SKM-1 treated with dmso at 0.1 percent for 144 hours (cell line): ENCODE measurements around the gene ATG13.

Experiments
- DNase-seq: peaks from one replicate; lab custom pipeline; 2025; ENCODE audit not compliant: unreplicated experiment; lab: John Stamatoyannopoulos, UW

Gene ATG13

DNA sequence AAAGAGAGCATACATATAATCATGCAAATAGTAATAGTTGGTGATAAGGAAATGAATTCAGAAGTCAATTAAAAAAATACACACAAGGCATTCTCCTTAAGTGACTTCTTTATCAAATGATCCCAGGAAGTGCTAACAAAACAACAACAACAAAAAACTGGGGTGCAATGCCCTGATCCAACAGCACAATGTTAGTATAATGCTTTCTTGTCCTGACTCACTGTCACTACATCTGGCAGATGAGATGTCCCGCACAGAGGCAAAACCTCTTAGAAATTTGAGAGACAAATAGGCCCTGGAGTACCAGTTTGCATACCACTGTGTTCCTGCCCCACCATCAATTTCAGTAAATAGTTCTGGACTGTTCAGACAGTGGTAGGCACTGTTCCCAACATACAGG lies 12.6 kb upstream of the ATG13 start:
- no peak for DNase-seq

DNA sequence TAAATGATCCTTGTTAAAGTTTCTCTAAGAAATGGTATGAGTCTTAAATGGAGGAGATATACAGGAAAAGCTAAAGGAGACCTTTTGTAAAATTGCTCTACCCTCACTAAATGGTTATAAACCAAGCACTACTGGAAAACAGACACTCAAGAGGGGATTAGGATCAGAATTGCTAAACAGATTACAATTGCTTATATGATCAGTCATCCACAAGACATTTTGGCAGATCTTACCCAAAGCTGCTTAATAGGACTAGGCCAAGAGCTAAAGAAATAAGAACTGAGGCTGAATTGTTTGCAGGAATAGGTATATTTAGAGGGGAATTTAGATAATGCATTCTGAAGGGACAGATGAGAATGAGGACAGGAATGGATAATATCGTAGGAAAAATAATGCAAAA lies 9.8 kb upstream of the ATG13 start:
- no peak for DNase-seq

DNA sequence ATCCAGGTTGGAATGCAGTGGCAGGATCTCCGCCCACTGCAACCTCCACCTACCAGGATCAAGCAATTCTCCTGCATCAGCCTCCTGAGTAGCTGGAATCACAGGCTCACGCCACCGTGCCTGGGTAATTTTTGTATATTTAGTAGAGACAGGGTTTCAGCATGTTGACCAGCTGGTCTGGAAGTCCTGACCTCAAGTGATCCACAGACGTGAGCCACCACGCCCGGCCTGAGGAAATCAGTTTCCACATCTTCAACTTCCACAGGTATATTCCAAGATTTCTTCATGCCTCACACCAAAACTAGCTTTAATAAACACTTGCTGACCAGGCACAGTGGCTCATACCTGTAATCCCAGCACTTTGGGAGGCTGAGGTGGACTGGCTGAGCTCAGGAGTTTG lies 8.0 kb upstream of the ATG13 start:
- DNase-seq = no peak

DNA sequence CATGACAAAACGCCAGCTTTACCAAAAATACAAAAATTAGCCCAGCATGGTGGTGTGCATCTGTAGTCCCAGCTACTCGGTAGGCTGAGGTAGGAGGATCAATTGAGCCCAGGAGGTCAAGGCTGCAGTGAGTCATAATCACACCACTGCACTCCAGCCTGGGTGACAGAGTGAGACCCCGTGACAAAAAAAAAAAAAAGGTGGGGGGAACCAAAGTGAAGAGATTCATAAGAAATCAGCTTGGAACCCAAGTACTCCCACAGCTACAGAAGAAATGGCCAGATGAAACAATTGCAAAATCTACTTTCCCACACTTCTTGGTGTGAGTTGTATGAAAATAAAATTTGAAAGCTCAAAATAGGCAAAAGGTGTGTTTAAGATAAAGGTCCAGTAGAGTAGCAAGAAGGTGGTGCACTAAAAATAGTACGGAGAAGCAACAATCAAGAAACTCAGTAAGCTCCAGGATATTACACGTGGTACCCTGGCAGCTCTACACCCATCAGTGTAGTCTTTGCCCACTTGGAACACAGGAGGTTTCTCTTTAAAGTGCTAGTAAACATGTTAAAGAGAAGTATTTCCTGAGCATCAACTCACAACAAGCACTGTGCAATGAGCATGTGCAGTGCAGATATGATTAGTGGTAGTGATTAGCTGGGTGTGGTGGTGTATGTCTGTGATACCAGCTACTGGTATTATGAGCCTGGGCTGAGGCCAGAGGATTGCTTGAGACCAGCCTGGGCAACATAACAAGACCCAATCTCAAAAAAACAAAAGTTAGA lies 5.6 kb upstream of the ATG13 start:
- no peak for DNase-seq

DNA sequence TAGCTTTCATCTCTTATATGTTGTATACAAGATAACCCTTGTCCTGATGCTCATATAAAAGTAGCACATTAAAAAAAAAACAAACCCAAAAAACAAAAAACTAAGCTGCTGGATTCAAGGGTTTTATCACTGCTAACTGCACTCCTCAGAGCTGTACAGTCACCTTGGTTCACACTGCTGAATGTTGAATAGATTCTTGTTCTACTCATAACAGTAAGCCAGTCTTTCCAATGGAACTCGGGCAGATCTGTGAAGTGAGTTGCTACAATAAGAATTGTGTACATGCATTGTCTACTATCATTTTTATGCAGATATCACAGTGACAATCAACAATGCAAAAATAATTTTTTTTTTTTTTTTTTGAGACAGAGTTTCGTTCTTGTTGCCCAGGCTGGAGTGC lies 5.0 kb upstream of the ATG13 start:
- DNase-seq = no peak

DNA sequence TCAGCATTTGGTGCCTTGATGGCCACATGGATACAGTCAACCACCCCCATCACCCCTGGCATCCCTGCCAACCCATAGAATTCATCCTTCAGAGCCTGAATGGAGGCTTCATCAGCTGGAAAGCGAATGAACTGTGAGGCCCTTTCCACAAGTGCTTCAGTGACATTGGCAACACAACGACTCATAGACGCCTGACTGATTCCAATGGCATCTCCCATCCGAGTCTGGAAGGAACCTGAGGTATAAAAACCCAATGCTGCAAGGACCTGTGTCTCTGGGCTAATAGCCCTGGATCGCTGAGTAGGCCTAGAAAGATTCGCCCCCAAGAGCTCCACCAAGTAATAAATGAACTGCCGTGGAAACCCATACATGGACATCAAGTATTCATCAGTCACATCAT lies 1.6 kb upstream of the ATG13 start:
- no peak for DNase-seq

DNA sequence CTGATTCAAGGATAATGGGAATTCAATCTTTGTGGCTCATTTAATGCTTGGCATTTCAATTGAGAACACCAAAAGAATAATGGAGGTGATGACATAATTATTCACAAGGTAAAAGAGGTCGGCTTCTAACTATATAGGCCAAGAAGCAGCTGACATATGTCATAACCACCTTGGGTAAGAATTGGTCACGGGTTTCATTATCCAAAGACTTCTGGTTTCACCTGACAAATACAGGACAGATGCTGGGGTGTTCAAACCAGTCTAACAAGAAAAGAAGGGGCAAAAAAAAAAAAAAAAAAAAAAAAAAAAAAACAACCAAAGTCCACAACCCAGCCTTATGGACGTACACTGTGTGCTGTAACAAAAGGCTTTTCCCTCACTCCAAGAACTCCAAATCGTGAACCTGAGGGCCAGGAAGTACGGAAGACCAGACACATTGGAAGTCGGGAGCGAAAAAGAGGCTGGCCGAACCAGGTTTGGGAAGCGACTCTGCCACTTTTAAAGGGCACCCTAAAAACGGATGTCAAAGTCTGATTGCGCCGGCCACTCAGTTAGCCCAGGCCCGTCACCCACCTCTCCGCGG lies 711 bp upstream of the ATG13 start:
- DNase-seq = no peak

DNA sequence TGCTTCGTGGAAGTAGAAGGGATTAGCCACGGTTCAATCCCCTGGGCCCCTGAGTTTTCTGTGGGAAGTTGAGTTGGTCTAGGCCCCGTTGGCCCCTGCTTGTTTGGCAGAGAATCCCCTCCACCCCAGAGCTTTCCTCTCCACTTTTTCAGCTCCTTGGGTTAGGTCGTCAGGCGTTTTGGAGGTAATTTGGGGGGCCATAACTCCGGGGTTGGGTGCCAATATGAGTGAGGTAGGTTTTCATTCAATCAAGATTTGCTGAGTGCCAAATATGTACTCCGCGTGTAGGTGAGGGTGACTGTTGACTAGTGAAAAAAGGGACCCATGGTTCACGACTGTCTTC lies 590 bp downstream of the ATG13 start:
- no peak for DNase-seq

DNA sequence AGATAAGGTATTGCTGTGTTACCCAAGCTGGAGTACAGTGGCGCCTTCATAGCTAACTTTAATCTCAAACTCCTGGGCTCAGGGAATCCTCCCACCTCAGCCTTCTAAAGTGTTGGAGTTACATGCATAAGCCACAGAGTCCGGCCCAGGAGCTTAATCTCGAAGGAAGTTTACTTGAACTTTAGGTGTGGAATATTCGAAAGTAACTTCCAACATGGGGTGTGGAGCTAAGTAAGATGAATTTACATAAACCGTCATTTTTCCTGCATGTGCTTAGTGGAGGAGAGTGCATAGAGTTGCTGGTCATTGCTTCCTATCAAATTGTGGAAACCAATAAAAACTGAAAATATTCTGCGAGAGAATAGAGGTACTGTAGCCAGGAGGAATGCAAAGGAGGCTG lies 1.5 kb downstream of the ATG13 start:
- no peak for DNase-seq

DNA sequence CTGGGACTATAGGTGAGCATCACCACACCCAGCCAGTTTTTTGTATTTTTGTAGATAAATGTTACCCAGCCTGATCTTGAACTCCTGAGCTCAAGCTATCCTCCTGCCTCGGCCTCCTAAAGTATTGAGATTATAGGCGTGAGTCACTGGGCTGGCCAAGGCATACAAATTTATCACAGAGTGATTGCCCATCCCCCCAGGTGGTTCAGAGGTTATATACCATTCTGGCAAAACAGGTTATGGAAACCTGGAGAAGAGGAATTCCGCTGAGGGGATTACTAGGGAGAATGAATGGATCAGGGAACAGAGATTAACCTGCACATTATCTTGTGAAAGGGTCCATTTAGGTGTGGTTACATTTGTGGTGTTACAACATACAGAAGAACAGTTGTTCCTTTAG lies 8.1 kb downstream of the ATG13 start:
- DNase-seq = no peak

DNA sequence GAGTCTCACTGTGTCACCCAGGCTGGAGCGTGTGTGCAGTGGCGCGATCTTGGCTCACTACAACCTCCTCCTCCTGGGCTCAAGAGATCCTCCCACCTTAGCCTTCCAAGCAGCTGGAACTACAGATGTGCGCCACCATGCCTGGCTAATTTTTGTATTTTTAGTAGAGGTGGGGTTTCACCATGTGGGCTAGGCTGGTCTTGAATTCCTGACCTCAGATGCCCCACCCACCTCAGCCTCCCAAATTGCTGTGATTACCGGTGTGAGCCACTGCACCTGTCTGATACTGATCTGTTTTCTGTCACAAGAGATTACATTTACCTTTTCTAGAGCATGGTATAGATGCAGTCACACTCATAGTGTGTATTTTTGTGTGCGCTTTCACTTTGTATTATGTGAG lies 11.6 kb downstream of the ATG13 start:
- no peak for DNase-seq

DNA sequence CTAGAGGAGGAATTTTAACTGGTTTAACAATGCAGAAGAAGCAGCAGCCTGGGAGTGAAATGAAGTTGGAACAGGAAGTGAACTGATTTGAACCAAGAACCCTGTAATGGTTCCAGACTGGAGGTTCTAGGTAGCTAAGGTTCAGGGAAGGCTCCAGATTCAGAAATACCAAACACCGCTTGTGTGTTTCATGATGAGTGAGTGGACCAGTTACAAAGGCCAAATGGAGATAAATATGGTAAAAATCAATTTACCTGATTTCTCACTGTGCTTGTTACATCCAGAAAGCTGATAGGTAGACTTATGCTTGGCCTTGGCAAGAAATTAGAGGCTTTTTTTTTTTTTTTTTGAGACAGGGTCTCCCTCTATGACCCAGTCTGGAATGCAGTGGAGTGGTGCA lies 12.9 kb downstream of the ATG13 start:
- DNase-seq = no peak

DNA sequence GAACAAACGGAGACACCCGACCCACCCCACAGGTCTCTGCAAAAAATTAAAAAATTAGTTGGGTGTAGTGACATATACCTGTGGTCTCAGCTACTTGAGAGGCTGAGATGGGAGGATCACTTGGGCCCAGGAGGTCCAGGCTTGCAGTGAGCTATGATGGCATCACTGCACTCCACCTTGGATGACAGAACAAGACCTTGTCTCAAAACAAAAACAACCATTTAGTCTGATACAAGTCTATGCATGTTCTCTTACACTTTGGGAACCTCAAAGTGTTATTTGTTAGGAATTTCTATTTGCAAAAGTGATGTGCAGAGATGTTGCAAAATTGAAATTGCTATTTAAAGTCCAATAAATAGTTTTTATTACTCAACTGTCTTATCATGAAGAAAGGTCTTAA lies 14.3 kb downstream of the ATG13 start:
- DNase-seq = no peak

DNA sequence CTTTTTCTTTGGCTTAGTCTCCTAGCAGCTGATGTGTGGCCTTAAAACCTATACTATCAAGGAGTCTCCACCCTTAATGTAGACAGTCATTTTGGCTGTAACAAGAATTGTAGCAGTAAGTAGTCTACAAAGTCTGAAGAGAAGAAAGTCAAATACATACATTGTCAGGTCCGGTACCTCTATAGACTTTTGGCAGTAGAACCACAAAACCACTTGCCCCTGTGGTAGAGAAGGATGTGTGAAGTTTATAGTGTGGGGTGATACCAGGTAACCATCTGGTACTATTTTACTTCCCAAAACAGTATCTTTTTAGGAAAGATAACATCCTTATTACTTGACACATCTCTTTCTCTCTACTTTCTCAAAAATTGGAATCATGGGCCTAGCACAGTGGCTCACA lies 15.1 kb downstream of the ATG13 start:
- DNase-seq = no peak

DNA sequence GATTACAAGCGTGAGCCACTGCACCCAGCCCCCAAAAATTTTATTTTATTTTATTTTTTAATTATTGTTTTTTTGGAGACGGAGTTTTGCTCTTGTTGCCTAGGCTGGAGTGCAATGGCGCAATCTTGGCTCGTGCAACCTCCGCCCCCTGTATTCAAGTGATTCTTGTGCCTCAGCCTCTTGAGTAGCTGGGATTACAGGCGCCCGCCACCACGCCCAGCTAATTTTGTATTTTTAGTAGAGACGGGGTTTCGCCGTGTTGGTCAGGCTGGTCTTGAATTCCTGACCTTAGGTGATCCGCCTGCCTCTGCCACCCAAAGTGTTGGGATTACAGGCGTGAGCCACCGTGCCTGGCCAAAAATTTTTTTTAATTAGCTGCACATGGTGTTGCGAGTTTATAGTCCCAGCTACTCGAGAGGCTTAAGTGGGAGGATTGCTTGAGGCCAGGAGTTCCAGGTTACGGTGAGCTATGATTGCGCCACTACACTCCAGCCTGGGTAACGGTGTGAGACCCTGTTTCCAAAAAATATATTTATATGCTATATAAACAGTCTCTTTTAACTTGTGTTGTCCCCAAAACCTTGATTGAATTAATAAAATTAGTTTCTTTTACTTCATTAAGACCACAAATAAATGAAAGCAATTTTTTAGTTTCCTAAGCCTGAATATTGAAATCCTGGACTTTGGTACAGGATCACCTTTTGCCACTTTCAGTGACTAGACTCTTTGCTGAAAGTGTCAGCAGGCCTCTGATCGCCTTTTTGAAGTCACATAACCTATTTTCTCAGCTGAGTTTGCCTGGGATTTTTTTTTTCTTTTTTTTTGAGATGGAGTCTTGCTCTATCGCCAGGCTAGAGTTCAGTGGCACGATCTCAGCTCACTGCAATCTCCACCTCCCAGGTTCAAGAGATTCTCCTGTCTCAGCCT lies 16.2 kb downstream of the ATG13 start:
- no peak for DNase-seq

DNA sequence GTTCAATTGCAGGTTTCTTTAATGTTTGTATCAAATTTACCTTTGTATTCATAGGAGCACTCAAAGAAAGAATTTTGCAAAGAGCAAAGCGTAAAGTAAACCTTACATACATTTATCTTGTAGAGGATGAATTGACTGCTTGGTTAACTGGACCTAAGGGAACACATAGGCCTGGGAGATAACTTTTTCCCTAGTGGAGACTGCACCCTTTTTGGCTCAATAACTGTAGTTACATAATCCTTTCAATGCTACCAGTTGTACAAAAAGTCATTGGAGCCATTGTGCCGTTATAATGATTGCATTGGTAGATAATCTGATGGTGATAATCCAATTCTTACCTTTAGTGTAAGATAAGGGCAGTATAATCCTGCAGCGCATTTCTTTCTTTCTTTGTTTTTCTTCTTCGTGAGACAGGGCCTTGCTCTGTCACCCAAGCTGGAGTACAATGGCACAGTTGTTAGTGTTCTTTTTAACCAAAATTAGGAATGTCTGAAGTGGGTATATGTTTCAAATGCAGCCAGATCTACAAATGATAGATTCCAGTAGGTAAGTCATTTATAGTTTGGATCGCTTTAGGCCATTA lies 18.3 kb downstream of the ATG13 start:
- DNase-seq = no peak

DNA sequence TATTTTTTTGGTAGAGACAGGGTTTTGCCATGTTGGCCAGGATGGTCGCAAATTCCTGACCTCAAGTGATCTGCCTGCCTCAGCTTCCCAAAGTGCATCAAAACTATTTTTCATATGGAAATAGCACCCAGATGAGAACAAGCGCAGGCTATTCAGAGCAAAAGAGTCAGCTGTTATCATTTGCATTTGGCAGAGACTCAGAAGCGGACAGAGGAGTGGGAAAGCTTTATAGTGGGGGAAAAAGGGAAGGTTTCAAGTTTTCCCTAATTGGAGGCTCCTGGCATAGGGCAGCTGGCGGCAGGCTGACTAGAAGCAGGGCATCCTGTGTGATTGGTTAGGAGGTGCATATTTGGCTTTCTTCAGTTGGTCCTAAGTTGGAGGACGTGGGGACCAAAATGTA lies 20.2 kb downstream of the ATG13 start:
- DNase-seq = no peak

DNA sequence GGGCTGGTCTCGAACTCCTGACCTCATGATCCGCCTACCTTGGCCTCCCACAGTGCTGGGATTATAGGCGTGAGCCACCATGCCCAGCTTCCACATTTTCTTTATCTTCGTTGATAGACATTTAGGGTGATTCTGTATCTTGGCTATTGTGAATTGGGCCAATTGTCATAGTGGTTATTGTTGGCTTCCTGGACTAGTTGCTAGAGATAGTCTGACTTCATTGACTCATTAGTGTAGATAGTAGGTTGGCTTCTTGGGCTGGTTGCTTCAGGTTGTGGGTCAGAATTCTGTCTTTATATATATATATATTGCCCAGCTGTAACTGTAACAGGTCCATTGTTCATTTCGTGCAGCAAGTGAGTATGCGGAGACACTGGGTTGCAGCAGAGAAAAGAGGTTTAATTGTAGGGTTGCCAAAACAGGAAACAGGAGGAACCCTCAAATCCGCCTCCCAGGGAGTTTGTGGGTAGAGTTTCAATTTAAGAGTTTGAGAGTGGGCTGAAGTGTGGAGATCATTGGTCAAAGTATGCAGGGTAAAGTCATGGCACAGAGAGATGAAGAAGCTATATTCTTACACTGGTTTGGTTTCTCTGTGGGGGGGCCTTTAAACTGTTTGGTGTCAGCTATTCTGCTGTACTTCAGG lies 22.0 kb downstream of the ATG13 start:
- no peak for DNase-seq

DNA sequence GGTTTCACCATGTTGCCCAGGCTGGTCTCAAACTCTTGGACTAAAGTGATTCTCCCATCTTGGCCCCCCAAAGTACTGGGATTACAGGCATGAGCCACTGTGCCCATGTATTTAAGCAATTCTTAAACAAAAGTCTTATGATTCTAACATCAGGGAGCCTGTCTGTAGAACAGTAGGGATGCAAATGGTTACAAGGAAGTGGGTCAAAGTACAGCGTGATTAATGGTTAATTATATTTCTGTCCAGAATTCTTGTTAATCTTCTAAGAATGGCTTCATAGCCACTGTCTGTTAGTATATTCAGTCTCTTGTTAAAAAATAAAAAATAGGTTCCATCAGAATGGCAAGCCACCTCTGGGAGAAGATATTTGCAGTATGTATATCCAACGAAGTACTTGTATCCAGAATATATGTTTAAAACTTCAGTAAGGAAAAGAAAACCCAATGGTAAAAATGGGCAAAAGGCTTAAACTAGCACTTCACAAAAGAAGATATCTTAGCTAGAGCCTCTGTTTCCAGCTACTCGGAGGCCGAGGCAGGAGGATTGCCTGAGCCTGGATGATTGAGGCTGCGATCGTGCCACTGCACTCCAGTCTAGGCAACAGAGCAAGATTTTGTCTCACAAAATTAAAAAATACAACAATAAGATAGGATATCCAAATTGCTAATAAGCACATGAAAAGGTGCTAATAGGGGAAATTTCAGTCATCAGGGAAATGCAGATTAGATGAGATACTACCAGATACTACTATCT lies 22.9 kb downstream of the ATG13 start:
- DNase-seq = no peak

DNA sequence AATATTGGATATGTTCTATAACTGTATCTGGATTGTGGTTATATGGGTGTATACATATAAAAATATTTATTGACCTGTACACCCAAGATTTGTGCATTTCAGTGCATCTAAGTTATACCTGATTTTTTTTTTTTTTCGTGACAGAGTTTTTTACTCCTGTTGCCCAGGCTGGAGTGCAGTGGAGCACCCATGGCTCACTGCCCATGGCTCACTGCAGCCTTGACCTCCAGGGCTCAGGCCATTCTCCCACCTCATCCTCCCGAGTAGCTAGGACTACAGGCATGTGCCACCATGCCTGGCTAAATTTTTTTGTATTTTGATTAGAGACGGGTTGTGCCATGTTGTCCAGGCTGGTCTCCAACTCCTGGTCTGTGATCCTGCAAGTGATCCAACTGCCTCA lies 24.3 kb downstream of the ATG13 start:
- DNase-seq = no peak
